Ishikawa (cell line): ENCODE results near the gene ZNF576.

Source experiments
- FOXM1 ChIP-seq: IDR thresholded peaks from 2 replicates; pipeline ENCODE4 v1.6.1; 2012; ENCODE audit warnings: low read depth, borderline replicate concordance
- TCF12 ChIP-seq: IDR thresholded peaks from 2 replicates; pipeline ENCODE4 v1.6.1; 2012; ENCODE audit warnings: low read depth

GRCh38 chr19:43619262-43620060 lies 23.1 kb downstream of the ZNF576 start, which contains the start of gene ZNF428:
- TF ChIP-seq TCF12: no peak
- TF ChIP-seq FOXM1: no peak
